Stomach (tissue), 9 donors: ENCODE measurements around the gene MZT1. TPM values are rescaled to one million over a fixed set of nuclear protein-coding genes. Genes with fewer than 3 reads are reported as not detected.

ENCODE experiments used
- DNase-seq, 2 donors: peaks; one replicate each; pipeline versions ENCODE4 v3.0.0 to v3.0.0-alpha.2; 2013 to 2019
- H3K27ac ChIP-seq, 5 donors: fragments of 200-600 bp in 4 of 5; sonication (generic) in 4 of 5; one replicate each; pipeline ENCODE4 v1.5.1; 2013 to 2019; ENCODE audit warnings: mild to moderate bottlenecking in 1 of 5, moderate library complexity in 1 of 5
- H3K27me3 ChIP-seq, 3 donors: fragments of 200-600 bp; sonication (generic); one replicate each; pipeline ENCODE4 v1.5.1; 2017 to 2019; ENCODE audit warnings: mixed run types in 1 of 3
- H3K36me3 ChIP-seq, 4 donors: fragments of 200-600 bp; sonication (generic); 1 replicate in 3 of 4; 2 replicates in 1 of 4; pipeline ENCODE4 v1.5.1; 2016 to 2019
- H3K4me1 ChIP-seq, 4 donors: fragments of 200-600 bp; sonication (generic); one replicate each; pipeline ENCODE4 v1.5.1; 2016 to 2019
- H3K4me3 ChIP-seq, 4 donors: fragments of 200-600 bp; sonication (generic) in 3 of 4; one replicate each; pipeline ENCODE4 v1.5.1; 2016 to 2019; ENCODE audit warnings: mild to moderate bottlenecking in 1 of 4
- H3K9me3 ChIP-seq, 4 donors: fragments of 200-600 bp; sonication (generic); one replicate each; pipeline ENCODE4 v1.5.1; 2016 to 2019
- EP300 ChIP-seq: sonication (generic); formaldehyde crosslinking; IDR thresholded peaks from one replicate; pipeline ENCODE4 v1.6.1; 2017; ENCODE audit warnings: antibody characterized with exemption
- POLR2A ChIP-seq, 4 donors: fragments of 450-650 bp; IDR thresholded peaks; one replicate each; pipeline ENCODE4 v1.6.1; 2016; ENCODE audit warnings: antibody characterized with exemption in 4 of 4, control low read depth in 2 of 4, mild to moderate bottlenecking in 1 of 4, moderate library complexity in 1 of 4
- POLR2AphosphoS5 ChIP-seq, 3 donors: sonication (generic); formaldehyde crosslinking; IDR thresholded peaks; one replicate each; pipeline ENCODE4 v1.6.1; 2016; ENCODE audit warnings: antibody characterized with exemption in 3 of 3
- intact Hi-C: fragments of 100-400 bp; cut with DNase I; formaldehyde crosslinking; loops from one replicate; pipeline ENCODE4 v1.15.1; 2023; ENCODE audit warnings: low total_unique reads
- polyA plus RNA-seq, 3 donors: library from polyadenylated mRNA; stranded (reverse); fragments of 200-250 nt; gene quantifications; one replicate each; pipeline ENCODE4 v1.2.3, GENCODE V29; 2013
- small RNA-seq, 4 donors: library from RNA; depleted of rRNA; stranded (forward); fragments of <200 nt; gene quantifications; one replicate each; pipeline ENCODE3, GENCODE V24; 2016
- total RNA-seq, 5 donors: library from RNA; depleted of rRNA; stranded (reverse); fragments of >200 nt; gene quantifications; one replicate each; pipeline versions ENCODE4 v1.1.0 to v1.2.3, GENCODE V29; 2014 to 2016
- TF ChIP-seq, protein P1 (sequence below), 7 experiments: fragments of 450-650 bp in 4 of 7; fragments of 200-600 bp in 3 of 7; sonication (generic) in 3 of 7; IDR thresholded peaks; one replicate each; pipeline ENCODE4 v1.5.1; 2016 to 2019; ENCODE audit warnings: antibody characterized with exemption in 7 of 7, control low read depth in 2 of 7, mild to moderate bottlenecking in 1 of 7
- donor health status: healthy with polysubstance abuse.
- donor health status: Bipolar disorder and iron deficiency.
- donor health status: healthy.

The MZT1 gene
- total and polyA plus RNA-seq, 8 donors = 1.2 to 11.7 (median 8.1) TPM; not detected in 1

DNA sequence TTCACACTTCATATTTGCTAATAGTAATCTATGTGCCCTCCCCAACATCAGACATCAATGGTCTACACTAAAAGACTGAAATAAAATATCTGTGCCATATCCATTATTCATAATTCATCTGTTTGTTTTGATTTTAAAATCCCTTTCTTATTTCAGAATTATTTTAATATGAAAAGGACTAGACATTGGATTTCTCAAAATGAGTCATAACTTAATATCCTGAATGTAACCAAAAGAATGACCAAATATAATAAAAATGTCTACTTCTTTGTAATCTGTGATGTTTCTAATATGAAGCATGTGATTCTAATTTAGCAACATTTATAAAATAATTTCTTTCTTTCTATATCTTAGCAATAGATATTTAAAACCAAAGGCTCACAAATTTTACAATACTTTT, 64.9 kb downstream of the MZT1 start:
- TF ChIP-seq, protein P1, sequence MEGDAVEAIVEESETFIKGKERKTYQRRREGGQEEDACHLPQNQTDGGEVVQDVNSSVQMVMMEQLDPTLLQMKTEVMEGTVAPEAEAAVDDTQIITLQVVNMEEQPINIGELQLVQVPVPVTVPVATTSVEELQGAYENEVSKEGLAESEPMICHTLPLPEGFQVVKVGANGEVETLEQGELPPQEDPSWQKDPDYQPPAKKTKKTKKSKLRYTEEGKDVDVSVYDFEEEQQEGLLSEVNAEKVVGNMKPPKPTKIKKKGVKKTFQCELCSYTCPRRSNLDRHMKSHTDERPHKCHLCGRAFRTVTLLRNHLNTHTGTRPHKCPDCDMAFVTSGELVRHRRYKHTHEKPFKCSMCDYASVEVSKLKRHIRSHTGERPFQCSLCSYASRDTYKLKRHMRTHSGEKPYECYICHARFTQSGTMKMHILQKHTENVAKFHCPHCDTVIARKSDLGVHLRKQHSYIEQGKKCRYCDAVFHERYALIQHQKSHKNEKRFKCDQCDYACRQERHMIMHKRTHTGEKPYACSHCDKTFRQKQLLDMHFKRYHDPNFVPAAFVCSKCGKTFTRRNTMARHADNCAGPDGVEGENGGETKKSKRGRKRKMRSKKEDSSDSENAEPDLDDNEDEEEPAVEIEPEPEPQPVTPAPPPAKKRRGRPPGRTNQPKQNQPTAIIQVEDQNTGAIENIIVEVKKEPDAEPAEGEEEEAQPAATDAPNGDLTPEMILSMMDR (IDR thresholded peaks at IDR 0.05) = no peak
- TF ChIP-seq EP300 (no peak), POLR2AphosphoS5 (IDR thresholded peaks at IDR 0.05) (no peak), POLR2A (IDR thresholded peaks at IDR 0.05) (no peak)
- no peak overlapping the region for H3K4me3 ChIP-seq
- no peaks in the 10 kb centered on the region for H3K27me3 ChIP-seq
- H3K9me3 ChIP-seq = no peaks in the 10 kb centered on the region
- no peaks in the 10 kb centered on the region for H3K4me1 ChIP-seq
- intact Hi-C loops = no loop called here
- DNase-seq = no peak
- H3K27ac ChIP-seq = no peak overlapping the region
- H3K36me3 ChIP-seq = no peaks in the 10 kb centered on the region

Small RNA genes lying within 50 kb of the gene (small RNA-seq; reads per million reads assigned to genes)
- 0 reads per million in 4 donors for gene RNU6-80P

Other genes with a start within 250 kb of the MZT1 start
- 1 to 10 TPM; 2.0 to 8.5 (median 4.5) TPM for gene BORA, start 294 bp upstream of the MZT1 start, total RNA-seq
- 1 to 10 TPM; 2.7 to 3.4 (median 3.1) TPM for gene BORA, start 294 bp upstream of the MZT1 start, polyA plus RNA-seq
- gene DIS3, start 54.3 kb upstream of the MZT1 start, total RNA-seq = 10 to 100 TPM in 4 of 5 donors, 1 to 10 TPM in 1; 5.2 to 37.1 (median 15.8) TPM
- 10 to 100 TPM in 1 of 3 donors, 1 to 10 TPM in 2; 5.7 to 11.0 (median 6.8) TPM for gene DIS3, start 54.3 kb upstream of the MZT1 start, polyA plus RNA-seq
- 10 to 100 TPM in 4 of 5 donors, 1 to 10 TPM in 1; 6.1 to 67.6 (median 37.9) TPM for gene PIBF1, start 54.5 kb upstream of the MZT1 start, total RNA-seq
- 10 to 100 TPM in 1 of 3 donors, 1 to 10 TPM in 2; 8.1 to 13.6 (median 9.2) TPM for gene PIBF1, start 54.5 kb upstream of the MZT1 start, polyA plus RNA-seq